Measurements from ENCODE around the gene BAG2. TPM values are rescaled to one million over a fixed set of nuclear protein-coding genes. Genes with fewer than 3 reads are reported as not detected.

Gene BAG2
- total and polyA plus RNA-seq, 2 experiments from 2014 or later: 8.7 to 10.5 TPM

DNA sequence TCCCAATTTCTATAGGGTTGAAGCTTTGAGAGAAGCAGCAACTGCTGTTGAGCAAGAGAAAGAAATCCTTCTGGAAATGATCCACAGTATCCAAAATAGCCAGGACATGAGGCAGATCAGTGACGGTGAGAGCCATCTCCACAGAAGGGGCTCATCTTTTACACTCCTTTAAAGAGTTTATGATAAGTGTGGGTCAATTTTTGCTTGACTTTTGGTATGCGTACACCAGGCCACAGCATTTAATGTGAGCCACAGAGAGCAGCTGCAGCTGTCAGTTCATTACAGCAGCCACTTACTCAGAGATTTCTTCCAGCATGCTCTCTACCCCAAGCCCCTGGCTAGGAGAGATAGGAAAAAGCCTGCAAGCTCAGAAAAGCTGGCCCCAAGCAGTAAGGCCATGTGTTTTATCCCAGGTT, 9.9 kb downstream of the BAG2 start:
- Histone ChIP-seq H2AFZ (no peak overlapping the region), H3K4me1 (ENCODE audit: insufficient read depth) (no peaks in the 10 kb centered on the region), H3K27ac (peak overlapping the region; percentile 29), H3K79me2 (peaks cover 34% of the 10 kb centered on the region), H3K36me3 (replicated peaks; ENCODE audit: insufficient read depth, low read depth) (no peaks in the 10 kb centered on the region), H3K9me3 (ENCODE audit: low read depth) (no peaks in the 10 kb centered on the region), H3K9me2 (replicated peaks; ENCODE audit: insufficient read depth) (no peaks in the 10 kb centered on the region), H3K4me2 (no peak overlapping the region), H3K27me3 (no peaks in the 10 kb centered on the region), H3K4me3 (no peak overlapping the region), H4K20me1 (ENCODE audit: insufficient read depth, poor library complexity, severe bottlenecking) (no peaks in the 10 kb centered on the region)
- TF ChIP-seq, protein P1, sequence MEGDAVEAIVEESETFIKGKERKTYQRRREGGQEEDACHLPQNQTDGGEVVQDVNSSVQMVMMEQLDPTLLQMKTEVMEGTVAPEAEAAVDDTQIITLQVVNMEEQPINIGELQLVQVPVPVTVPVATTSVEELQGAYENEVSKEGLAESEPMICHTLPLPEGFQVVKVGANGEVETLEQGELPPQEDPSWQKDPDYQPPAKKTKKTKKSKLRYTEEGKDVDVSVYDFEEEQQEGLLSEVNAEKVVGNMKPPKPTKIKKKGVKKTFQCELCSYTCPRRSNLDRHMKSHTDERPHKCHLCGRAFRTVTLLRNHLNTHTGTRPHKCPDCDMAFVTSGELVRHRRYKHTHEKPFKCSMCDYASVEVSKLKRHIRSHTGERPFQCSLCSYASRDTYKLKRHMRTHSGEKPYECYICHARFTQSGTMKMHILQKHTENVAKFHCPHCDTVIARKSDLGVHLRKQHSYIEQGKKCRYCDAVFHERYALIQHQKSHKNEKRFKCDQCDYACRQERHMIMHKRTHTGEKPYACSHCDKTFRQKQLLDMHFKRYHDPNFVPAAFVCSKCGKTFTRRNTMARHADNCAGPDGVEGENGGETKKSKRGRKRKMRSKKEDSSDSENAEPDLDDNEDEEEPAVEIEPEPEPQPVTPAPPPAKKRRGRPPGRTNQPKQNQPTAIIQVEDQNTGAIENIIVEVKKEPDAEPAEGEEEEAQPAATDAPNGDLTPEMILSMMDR (IDR thresholded peaks at IDR 0.05; ENCODE audit: poor library complexity): no peak
- TF ChIP-seq EZH2 (IDR thresholded peaks at IDR 0.05; ENCODE audit: borderline replicate concordance) (no peak), EZH2phosphoT487 (IDR thresholded peaks at IDR 0.05; ENCODE audit: low read depth, severe bottlenecking, unreplicated experiment) (no peak)
- peak; percentile 13 for DNase-seq (ENCODE audit: low spot score)
- 84% methylated on average over 2 of the region's 2 CpGs for WGBS (ENCODE audit: low lambda C conversion rate, missing lambda C conversion rate)

DNA sequence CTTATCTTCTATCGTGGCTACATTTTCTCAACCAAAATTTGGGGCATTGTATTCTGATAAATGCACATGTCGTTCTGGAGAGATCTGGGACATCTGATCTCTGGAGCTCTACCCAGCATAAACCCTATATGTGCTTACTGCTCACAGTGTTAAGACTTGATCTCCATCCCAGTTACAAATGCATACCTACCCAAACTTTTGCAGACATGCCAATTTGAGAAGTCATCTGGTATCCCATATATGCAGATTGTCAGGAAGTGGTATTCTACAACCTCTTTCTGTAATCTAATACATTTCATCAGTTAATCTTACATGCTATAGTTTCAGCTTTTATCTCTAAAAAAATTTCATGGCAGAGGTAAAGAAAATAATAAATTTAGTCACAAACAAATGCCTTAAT, 11.2 kb downstream of the BAG2 start:
- WGBS (ENCODE audit: low lambda C conversion rate, missing lambda C conversion rate): 92% methylated on average over 2 of the region's 2 CpGs

DNA sequence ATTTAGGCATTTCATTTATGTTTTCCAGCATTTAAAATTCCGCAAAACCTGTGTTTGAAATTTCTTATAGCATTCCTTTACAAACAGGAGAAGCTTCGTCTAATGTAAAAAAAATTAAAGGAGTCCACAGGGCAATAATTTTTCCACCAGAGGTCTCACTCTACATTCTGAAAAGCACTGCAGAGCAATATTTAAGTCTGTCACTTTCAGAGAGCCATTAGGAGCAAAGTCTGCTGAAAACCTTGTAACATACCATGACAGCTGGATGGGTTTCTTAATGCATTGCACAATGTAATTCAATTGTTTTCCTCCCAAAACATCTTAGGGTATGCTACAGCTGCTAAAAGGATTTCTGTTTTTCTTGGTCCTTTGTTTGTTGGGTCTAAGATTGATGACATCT, 18.0 kb downstream of the BAG2 start:
- H3K36me3 ChIP-seq (replicated peaks; ENCODE audit: insufficient read depth, low read depth): no peaks in the 10 kb centered on the region
- H3K79me2 ChIP-seq: no peaks in the 10 kb centered on the region
- TF ChIP-seq, protein P1 (IDR thresholded peaks at IDR 0.05; ENCODE audit: poor library complexity): peak; percentile 52
- TF ChIP-seq EZH2 (IDR thresholded peaks at IDR 0.05; ENCODE audit: borderline replicate concordance): no peak
- DNase-seq (ENCODE audit: low spot score): peak; percentile 46
- no peak overlapping the region for H3K4me3 ChIP-seq
- no peaks in the 10 kb centered on the region for H3K4me1 ChIP-seq (ENCODE audit: insufficient read depth)
- no peaks in the 10 kb centered on the region for H4K20me1 ChIP-seq (ENCODE audit: insufficient read depth, poor library complexity, severe bottlenecking)
- no peaks in the 10 kb centered on the region for H3K27me3 ChIP-seq
- no peaks in the 10 kb centered on the region for H3K9me2 ChIP-seq (replicated peaks; ENCODE audit: insufficient read depth)
- H2AFZ ChIP-seq: no peak overlapping the region
- no peak overlapping the region for H3K27ac ChIP-seq
- H3K4me2 ChIP-seq: no peak overlapping the region
- H3K9me3 ChIP-seq (ENCODE audit: low read depth): no peaks in the 10 kb centered on the region
- 76% methylated on average over 2 of the region's 2 CpGs for WGBS (ENCODE audit: low lambda C conversion rate, missing lambda C conversion rate)

More for the DNA sequence above, 11.2 kb downstream of the BAG2 start:
- TF ChIP-seq EZH2phosphoT487 (IDR thresholded peaks at IDR 0.05; ENCODE audit: low read depth, severe bottlenecking, unreplicated experiment): no peak
- no peak for TF ChIP-seq EZH2 (IDR thresholded peaks at IDR 0.05; ENCODE audit: borderline replicate concordance)
- TF ChIP-seq, protein P1 (IDR thresholded peaks at IDR 0.05; ENCODE audit: poor library complexity): no peak
- H3K27ac ChIP-seq: no peak overlapping the region
- H2AFZ ChIP-seq: no peak overlapping the region
- no peaks in the 10 kb centered on the region for H4K20me1 ChIP-seq (ENCODE audit: insufficient read depth, poor library complexity, severe bottlenecking)
- no peaks in the 10 kb centered on the region for H3K4me1 ChIP-seq (ENCODE audit: insufficient read depth)
- no peaks in the 10 kb centered on the region for H3K27me3 ChIP-seq
- H3K4me2 ChIP-seq: no peak overlapping the region
- no peaks in the 10 kb centered on the region for H3K9me2 ChIP-seq (replicated peaks; ENCODE audit: insufficient read depth)
- H3K9me3 ChIP-seq (ENCODE audit: low read depth): no peaks in the 10 kb centered on the region
- peaks cover 29% of the 10 kb centered on the region for H3K79me2 ChIP-seq
- no peaks in the 10 kb centered on the region for H3K36me3 ChIP-seq (replicated peaks; ENCODE audit: insufficient read depth, low read depth)
- DNase-seq (ENCODE audit: low spot score): no peak
- no peak overlapping the region for H3K4me3 ChIP-seq

DNA sequence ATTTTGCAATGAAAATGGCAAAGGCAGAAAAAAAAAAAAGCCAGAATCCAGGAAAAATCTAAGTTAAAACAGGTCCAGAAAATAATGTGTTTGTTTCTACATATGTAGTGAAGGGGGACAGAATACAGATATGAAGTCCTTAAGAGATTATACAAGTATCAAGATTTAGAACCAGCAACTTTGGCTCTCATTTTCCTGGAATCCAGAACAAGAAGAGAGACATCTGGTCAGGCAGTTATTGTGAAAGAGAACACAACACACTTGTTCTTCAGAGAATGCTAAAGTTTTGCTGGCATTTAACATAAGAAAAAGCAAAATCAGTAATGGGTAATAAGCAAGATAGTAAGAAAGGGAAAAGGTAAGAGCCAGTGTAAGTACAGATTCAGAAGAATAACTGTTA, 21.1 kb downstream of the BAG2 start:
- Histone ChIP-seq H3K9me2 (replicated peaks; ENCODE audit: insufficient read depth) (no peaks in the 10 kb centered on the region), H3K27ac (peak overlapping the region; percentile 49)
- DNase-seq (ENCODE audit: low spot score): no peak

More for the DNA sequence above, 21.1 kb downstream of the BAG2 start:
- H3K27me3 ChIP-seq: no peaks in the 10 kb centered on the region
- no peaks in the 10 kb centered on the region for H3K4me1 ChIP-seq (ENCODE audit: insufficient read depth)
- no peak for TF ChIP-seq EZH2 (IDR thresholded peaks at IDR 0.05; ENCODE audit: borderline replicate concordance)
- TF ChIP-seq, protein P1 (IDR thresholded peaks at IDR 0.05; ENCODE audit: poor library complexity): no peak
- TF ChIP-seq EZH2phosphoT487 (IDR thresholded peaks at IDR 0.05; ENCODE audit: low read depth, severe bottlenecking, unreplicated experiment): no peak
- no peaks in the 10 kb centered on the region for H3K9me3 ChIP-seq (ENCODE audit: low read depth)
- H2AFZ ChIP-seq: no peak overlapping the region
- H3K4me3 ChIP-seq: no peak overlapping the region
- no peaks in the 10 kb centered on the region for H3K36me3 ChIP-seq (replicated peaks; ENCODE audit: insufficient read depth, low read depth)
- no peaks in the 10 kb centered on the region for H4K20me1 ChIP-seq (ENCODE audit: insufficient read depth, poor library complexity, severe bottlenecking)
- H3K79me2 ChIP-seq: peaks cover 7% of the 10 kb centered on the region
- H3K4me2 ChIP-seq: no peak overlapping the region
